Astrocyte (in vitro differentiated cells and primary cell): ENCODE results near the gene TBC1D5.

Source experiments
- CTCF ChIP-seq: IDR thresholded peaks from 2 replicates; pipeline ENCODE4 v1.5.1; 2011; ENCODE audit warnings: low read depth, mild to moderate bottlenecking, inconsistent platforms, low read length, moderate library complexity; ENCODE audit not compliant: insufficient read depth
- EZH2 ChIP-seq: IDR thresholded peaks from 2 replicates; pipeline ENCODE4 v1.6.1; 2012; ENCODE audit warnings: mild to moderate bottlenecking, low read length, inconsistent platforms; ENCODE audit not compliant: insufficient read depth

- TF ChIP-seq CTCF (no peak), EZH2 (no peak)
These were observed 149.5 kb downstream of the TBC1D5 start for GRCh38 chr3:17592956-17593355.
